Suprapubic skin (tissue), 4 donors: ENCODE results near the gene ADRA2C. TPM values are rescaled to one million over a fixed set of nuclear protein-coding genes. Genes with fewer than 3 reads are reported as not detected.

Experiments
- DNase-seq, 2 donors: peaks; one replicate each; pipeline ENCODE4 v3.0.0-alpha.2; 2019; ENCODE audit warnings: low spot score in 2 of 2
- H3K27ac ChIP-seq: fragments of 200-600 bp; sonication (generic); one replicate; pipeline ENCODE4 v1.5.1; 2019
- H3K27me3 ChIP-seq: fragments of 200-600 bp; sonication (generic); one replicate; pipeline ENCODE4 v1.5.1; 2019
- H3K36me3 ChIP-seq: fragments of 200-600 bp; sonication (generic); one replicate; pipeline ENCODE4 v1.5.1; 2019
- H3K4me1 ChIP-seq: fragments of 200-600 bp; sonication (generic); one replicate; pipeline ENCODE4 v1.5.1; 2019
- H3K4me3 ChIP-seq: fragments of 200-600 bp; sonication (generic); one replicate; pipeline ENCODE4 v1.5.1; 2019; ENCODE audit warnings: mild to moderate bottlenecking
- H3K9me3 ChIP-seq: fragments of 200-600 bp; sonication (generic); one replicate; pipeline ENCODE4 v1.5.1; 2019
- CTCF ChIP-seq, 2 donors: fragments of 200-600 bp in 1 of 2; fragments of 450-650 bp in 1 of 2; sonication (generic) in 1 of 2; IDR thresholded peaks; one replicate each; pipeline ENCODE4 v1.5.1; 2016 to 2019; ENCODE audit warnings: antibody characterized with exemption in 2 of 2, mild to moderate bottlenecking in 1 of 2, moderate library complexity in 1 of 2
- EP300 ChIP-seq: sonication (generic); formaldehyde crosslinking; IDR thresholded peaks from one replicate; pipeline ENCODE4 v1.6.1; 2017; ENCODE audit warnings: antibody characterized with exemption
- POLR2A ChIP-seq, 2 donors: fragments of 450-650 bp; IDR thresholded peaks; one replicate each; pipeline ENCODE4 v1.6.1; 2017; ENCODE audit warnings: antibody characterized with exemption in 2 of 2, mild to moderate bottlenecking in 2 of 2, moderate library complexity in 2 of 2
- POLR2AphosphoS5 ChIP-seq, 3 donors: sonication (generic); formaldehyde crosslinking; IDR thresholded peaks; one replicate each; pipeline ENCODE4 v1.6.1; 2017; ENCODE audit warnings: antibody characterized with exemption in 3 of 3
- WGBS: methylation state at CpG from one replicate; pipeline ENCODE4 v1.1.5; 2018; 5-methylcytosine and 5-hydroxymethylcytosine counted together
- total RNA-seq, 4 donors: library from RNA; depleted of rRNA; stranded (reverse); fragments of >200 nt; gene quantifications; one replicate each; pipeline ENCODE4 v1.1.0, GENCODE V29; 2016

The ADRA2C gene
- total RNA-seq, 4 donors from 2014 or later, result 2.6 to 5.3 (median 4.0) TPM

- TF ChIP-seq POLR2AphosphoS5 (IDR thresholded peaks at IDR 0.05) (no peak), POLR2A (IDR thresholded peaks at IDR 0.05) (no peak), EP300 (no peak), CTCF (IDR thresholded peaks at IDR 0.05) (no peak)
- WGBS, result 66% methylated on average over 13 of the region's 13 CpGs
- Histone ChIP-seq H3K27me3 (peaks cover 40% of the 10 kb centered on the region), H3K9me3 (no peaks in the 10 kb centered on the region), H3K36me3 (no peaks in the 10 kb centered on the region), H3K4me3 (no peak overlapping the region), H3K4me1 (no peaks in the 10 kb centered on the region), H3K27ac (no peak overlapping the region)
- no peak for DNase-seq
Measured at GRCh38 chr4:3786196-3786869, 20.1 kb downstream of the ADRA2C start.

- no peaks in the 10 kb centered on the region for H3K9me3 ChIP-seq
- H3K4me1 ChIP-seq, result no peaks in the 10 kb centered on the region
- DNase-seq, result no peak
- 82% methylated on average over 22 of the region's 23 CpGs for WGBS
- H3K4me3 ChIP-seq, result no peak overlapping the region
- H3K27me3 ChIP-seq, result peaks cover 40% of the 10 kb centered on the region
- no peak for TF ChIP-seq POLR2AphosphoS5 (IDR thresholded peaks at IDR 0.05)
- no peak for TF ChIP-seq CTCF (IDR thresholded peaks at IDR 0.05)
- TF ChIP-seq EP300, result no peak
- TF ChIP-seq POLR2A (IDR thresholded peaks at IDR 0.05), result no peak
- no peak overlapping the region for H3K27ac ChIP-seq
- no peaks in the 10 kb centered on the region for H3K36me3 ChIP-seq
Measured at GRCh38 chr4:3787489-3788365, 21.5 kb downstream of the ADRA2C start.

GRCh38 chr4:3788366-3788660 lies 22.1 kb downstream of the ADRA2C start:
- Histone ChIP-seq H3K4me3 (no peak overlapping the region), H3K9me3 (no peaks in the 10 kb centered on the region), H3K36me3 (no peaks in the 10 kb centered on the region), H3K27me3 (peaks cover 40% of the 10 kb centered on the region), H3K4me1 (no peaks in the 10 kb centered on the region), H3K27ac (no peak overlapping the region)
- TF ChIP-seq EP300, result no peak
- no peak for TF ChIP-seq CTCF (IDR thresholded peaks at IDR 0.05)
- TF ChIP-seq POLR2A (IDR thresholded peaks at IDR 0.05), result no peak
- no peak for TF ChIP-seq POLR2AphosphoS5 (IDR thresholded peaks at IDR 0.05)
- no peak for DNase-seq
- WGBS, result 87% methylated on average over 13 of the region's 13 CpGs

GRCh38 chr4:3789587-3789986 lies 23.4 kb downstream of the ADRA2C start:
- Histone ChIP-seq H3K36me3 (no peaks in the 10 kb centered on the region), H3K9me3 (no peaks in the 10 kb centered on the region), H3K27me3 (peaks cover 28% of the 10 kb centered on the region), H3K4me3 (no peak overlapping the region), H3K27ac (no peak overlapping the region), H3K4me1 (no peaks in the 10 kb centered on the region)
- DNase-seq, result no peak
- TF ChIP-seq CTCF (IDR thresholded peaks at IDR 0.05) (no peak), POLR2A (IDR thresholded peaks at IDR 0.05) (no peak), EP300 (no peak), POLR2AphosphoS5 (IDR thresholded peaks at IDR 0.05) (no peak)
- WGBS, result 81% methylated on average over 9 of the region's 9 CpGs

- 78% methylated on average over 10 of the region's 13 CpGs for WGBS
- no peaks in the 10 kb centered on the region for H3K4me1 ChIP-seq
- no peak overlapping the region for H3K4me3 ChIP-seq
- no peak for TF ChIP-seq CTCF (IDR thresholded peaks at IDR 0.05)
- no peaks in the 10 kb centered on the region for H3K36me3 ChIP-seq
- no peaks in the 10 kb centered on the region for H3K9me3 ChIP-seq
- DNase-seq, result no peak
- H3K27me3 ChIP-seq, result peaks cover 25% of the 10 kb centered on the region
- no peak overlapping the region for H3K27ac ChIP-seq
Measured at GRCh38 chr4:3790006-3790561, 23.9 kb downstream of the ADRA2C start.
